ENCODE measurements around the gene SYCE3.
A peak's percentile ranks its signal among the peaks of the same experiment; 100 is the strongest.
"Not testable (repeated sequence)": the region's sequence is repeated elsewhere in the genome, so short reads cannot be mapped to it uniquely, and the experiment has no call there.

Gene SYCE3

DNA sequence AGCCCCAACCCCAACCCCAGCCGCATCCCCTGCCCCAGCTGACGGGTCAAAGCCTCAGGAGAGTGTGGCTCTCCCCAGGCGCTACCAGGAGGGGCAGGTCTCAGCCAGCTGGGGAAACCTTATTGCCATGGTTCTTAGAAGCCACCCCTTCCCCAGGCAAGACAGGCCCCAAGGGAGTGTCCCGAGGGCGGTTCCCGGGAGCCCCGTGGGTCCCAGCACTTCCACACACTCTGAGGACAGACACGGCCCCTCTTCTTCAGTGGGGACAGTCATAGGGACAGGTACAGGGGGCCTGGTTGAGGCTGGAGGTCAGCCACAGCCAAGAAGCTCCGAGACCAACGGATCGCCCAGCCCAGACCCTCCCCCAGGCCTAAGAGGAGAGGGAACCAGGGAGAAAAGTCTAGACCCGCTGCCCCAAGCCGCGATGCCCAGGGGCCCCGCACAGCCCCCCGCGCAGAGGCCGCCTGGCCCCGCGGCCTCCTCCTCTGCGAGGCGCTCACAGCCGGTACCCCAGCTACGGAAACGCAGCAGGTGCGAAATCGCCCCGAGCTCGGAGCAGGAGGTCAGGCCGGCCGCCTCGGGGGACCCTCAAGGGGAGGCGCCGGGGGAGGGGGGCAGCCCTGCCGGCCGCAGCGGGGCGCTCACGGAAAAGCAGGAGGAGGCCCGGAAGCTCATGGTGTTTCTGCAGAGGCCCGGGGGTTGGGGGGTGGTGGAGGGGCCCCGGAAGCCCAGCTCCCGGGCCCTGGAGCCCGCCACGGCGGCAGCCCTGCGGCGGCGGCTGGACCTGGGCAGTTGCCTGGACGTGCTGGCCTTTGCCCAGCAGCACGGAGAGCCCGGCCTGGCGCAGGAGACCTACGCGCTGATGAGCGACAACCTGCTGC lies 14.4 kb downstream of the SYCE3 start:
- DNase-seq, result peak; percentile 47

DNA sequence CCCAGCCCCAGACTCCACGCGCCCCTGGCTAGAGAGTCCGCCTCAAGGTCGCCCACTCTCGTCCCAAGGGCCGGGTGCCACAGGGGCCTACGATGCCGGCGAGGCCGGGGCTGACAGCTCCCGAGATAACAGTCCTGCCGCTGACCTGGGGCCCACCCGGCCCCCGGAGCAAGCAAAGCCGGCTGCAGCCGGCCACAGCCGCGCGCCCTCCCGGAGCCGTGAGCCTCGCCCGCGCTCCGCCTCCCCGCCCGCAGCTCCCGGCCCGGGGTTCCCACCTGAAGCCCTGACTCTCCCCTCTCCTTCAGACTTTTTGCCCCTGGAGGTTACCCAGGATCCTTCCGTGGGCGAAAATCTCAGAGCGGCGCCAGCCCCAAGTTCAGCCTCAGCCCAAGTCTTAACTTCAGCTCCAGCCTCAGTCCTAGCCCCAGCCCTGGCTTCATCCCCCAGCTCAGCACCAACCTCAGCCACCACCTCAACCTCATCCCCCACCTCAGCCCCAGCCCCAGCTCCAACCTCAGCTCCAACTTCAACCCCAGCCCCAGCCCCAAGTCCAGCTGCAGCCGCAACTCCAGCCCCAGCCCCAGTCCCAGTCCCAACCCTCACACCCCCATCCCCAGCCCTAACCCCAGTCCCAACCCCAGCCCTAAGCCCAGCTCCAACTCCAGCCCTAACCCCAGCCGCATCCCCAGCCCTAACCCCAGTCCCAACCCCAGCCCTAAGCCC lies 15.3 kb downstream of the SYCE3 start:
- no peak for DNase-seq

DNA sequence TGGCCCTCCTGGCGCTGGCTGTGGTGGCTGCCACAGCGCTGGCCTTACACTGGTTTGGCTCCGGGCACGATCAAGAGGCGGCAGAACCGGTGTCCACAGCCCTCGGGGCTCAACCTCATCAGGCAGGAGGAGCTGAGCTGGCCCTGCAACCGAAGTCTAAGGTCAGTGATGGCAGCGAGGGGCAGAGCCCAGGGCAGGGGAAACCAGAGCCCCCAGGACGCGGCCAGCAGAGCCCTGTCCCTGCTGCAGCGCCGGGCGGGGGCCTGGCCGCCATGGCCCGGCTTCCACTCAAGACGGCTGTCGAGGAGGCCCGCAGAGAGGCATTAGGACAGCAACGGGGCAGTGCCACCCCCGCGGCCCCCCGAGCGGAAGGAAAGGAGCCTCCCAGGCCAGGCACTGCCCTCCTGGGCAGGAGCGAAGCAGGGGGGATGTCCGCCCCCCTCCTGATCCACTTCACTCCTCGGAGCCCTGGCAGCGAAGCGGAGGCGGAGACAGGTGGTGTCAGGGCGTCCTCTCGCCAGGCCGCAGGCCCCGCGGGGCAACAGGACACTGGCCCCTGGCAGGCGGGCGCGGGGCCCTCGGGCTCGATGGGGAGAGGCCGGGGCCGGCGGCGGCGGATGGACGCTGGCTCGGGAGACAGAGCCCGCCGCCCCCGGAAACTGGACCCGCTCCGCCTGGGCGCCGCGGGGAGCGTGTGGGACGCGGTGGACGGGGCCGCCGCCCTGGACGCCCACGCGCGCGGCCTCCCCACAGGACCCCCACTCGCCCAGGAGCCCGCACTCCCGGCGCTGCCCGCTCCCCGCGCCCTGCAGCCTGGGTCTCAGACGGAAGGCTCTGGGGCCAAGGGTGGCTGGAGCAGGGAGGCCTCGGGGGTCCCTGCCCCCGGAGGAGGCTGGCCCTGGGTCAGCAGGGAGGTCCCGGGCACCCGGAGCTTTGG lies 16.1 kb downstream of the SYCE3 start:
- no peak for DNase-seq

DNA sequence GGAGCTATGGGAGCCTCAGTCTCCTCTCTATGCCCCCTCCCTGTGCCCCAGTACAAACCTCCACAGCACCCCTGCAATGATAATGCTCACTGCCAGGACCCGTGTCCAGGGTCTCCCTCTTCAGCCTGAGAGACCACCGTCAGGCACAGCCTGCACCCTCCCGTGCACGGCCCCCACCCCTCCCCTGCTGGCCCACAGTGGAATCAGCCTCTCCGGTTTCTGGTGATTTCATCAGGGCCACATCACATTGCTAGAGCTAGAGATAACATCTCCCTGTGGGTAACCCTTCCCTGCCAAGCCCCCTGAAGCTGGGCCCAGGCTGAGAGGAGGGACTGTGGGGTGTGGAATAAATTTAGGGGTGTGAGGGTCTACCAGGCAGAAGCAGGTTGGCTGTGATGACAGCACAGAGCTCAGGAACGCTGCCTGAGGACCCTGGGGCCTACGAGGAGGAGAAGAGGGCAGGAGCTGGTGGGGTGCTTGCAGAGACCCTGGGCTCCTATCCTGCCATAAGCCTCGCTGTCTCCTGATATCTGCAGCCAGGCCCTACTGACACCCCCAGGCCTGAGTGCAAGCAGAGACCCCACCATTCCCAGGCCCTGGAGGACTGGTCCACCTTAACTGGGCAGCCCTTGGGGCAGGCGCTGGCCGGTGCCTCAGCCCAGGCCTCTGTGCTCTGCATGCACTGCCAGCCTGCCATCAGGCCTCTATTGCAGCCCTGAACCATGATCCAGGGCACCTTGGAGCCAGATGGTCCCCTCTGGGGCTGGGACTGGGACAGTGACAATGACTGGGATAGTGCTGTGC lies 17.0 kb downstream of the SYCE3 start, which contains the start of gene KLHDC7B:
TSS of gene KLHDC7B (plus strand) at position 378 of the 804 bp plus-strand sequence. CDS start at position 723, 345 bp downstream.
- no peak for DNase-seq

DNA sequence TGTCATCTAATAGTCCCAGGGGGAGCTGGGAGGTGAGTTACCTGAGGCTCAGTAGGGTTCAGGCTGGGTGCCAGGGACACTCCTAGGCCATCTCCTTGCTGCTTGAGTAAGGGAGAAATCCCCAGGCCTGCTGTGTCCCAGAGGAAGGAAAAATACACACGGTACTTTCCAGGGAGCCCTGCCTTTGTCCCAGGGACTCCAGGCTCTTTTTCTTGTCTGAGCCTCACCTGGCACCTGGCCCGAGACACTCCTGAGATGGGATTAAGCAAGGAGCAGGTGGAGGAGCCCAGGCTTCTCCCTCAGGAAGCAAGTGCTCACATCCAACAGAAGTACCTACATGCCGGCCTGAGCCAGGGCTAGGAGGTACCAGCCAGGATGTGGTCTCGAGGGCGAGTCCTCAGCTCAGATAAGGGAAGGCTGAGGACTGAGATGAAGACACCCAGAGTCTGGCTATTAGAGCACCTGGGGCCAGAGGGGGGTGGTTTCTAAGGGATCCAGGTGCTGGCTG lies 17.9 kb downstream of the SYCE3 start:
- DNase-seq, result no peak

DNA sequence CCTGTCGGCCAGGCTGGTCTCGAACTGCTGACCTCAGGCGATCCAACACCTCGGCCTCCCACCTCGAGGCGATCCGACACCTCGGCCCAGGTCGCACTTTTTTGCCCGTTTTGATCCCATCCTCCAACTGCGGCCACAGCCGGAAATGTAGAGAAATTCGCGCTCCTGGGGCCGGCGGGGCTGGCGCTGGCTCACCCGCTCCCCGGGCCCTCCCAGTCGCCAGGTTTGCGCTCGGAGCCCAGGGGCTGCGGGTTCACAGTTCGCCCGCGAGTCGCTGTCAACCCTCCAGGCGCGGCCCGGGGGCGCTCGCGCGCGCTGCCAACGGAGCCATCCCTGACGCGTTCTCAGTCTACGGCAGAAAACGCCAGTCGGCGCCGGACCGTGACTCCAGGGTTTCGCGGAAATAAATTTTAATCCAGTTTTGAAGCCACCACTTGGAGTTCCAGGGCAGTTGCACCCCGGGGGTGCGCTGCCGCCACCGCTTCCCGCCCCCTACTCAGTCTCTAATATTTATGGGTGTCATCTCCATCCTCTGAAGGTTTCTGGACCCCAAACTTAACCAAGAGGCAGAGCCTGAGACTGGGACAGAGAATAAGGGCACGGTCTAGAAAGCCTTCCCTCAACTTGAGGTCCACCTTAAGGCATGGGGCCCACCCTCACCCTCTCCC lies 18.5 kb downstream of the SYCE3 start:
- DNase-seq, result peak; percentile 83

DNA sequence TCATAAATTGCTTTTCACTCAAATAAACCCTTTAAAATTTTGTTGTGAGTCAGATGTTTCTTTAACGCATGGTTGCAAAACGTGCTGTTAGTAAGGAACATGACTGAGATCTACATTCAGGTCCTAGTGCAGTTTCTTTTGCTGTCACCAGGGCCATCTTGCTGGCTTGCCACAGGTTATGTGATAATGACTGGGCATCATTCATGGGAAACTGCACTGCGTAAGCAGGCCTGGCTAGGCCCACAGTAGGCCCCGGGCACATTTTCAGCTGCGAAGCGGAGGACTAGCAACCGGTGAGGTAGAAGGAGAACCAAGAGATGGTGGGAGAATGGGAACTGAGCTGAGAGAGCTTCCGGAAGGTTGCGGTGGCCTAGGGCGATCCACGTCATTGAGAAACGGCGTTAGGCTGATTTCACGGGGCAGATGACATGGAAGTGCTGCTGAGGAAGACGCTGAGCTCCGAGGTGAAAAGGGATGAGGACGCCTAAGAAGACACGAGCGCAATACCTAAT lies 20.2 kb downstream of the SYCE3 start:
- no peak for DNase-seq

DNA sequence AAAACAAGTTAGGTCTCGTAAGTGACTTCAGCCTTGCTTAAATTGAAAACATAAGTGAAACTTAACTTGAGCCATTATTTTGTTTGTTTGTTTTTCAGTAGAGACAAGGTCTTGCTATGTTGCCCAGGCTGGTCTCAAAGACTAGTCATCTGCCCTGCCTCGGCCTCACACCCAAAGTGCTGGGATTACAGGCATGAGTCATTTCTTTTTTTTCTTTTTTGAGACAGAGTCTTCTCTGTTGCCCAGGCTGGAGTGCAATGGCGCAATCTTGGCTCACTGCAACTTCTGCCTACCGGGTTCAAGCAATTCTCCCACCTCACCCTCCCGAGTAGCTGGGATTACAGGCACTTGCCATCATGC lies 21.1 kb downstream of the SYCE3 start:
- not testable (repeated sequence) for DNase-seq

DNA sequence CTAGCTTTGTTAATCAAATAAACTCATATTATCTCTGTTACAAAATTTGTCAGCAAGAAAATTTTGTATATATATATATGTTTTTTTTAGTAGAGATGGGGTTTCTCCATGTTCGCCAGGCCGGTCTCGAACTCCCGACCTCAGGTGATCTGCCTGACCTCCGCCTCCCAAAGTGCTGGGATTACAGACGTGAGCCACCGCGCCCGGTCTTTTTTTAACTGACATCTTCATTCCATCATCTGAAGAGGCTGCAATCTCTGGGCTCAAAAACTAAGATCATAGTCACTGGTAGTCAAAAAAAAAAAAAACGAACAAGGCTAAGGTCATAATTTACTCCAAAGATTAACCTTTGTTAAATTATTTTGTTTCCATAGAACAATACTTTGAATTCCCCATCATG lies 22.3 kb downstream of the SYCE3 start:
- DNase-seq, result no peak

DNA sequence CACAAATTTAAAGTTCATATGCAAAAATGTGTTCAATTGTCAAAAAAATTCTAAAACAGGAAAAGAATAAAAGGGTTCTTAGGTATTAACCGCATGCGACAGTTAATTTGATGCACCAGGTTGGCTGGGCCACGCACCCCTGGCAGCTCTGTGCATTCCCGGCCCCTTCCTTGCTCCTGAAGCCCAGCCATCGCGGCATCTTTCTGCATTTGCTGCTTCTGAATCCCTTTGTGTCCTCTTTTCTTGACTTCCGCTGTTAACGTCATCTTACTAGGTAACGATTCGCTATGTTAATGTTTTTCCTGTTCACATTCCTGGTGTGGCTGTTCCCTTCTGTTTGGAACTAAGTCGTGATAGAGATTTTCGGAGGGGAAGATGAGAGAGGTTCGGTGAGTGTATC lies 25.0 kb downstream of the SYCE3 start:
- no peak for DNase-seq

DNA sequence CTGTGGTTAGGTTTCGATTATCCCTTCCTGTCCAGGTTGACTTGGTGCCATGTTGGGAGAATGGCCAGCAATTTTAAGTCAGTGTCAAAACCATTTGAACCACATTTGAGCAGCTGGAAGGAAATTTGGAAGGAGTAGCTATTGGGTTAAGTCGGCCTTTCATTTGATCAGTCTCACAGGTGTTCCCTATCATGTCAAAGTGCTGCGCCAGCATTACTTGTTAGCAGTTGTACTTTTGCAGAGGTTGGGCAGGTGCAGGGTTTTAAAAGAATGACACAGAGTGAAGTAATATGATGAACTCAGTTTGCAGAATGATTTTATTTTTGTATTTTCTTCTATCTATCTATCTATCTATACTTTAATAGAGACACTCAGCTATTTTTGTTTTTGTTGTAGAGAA lies 26.5 kb downstream of the SYCE3 start:
- no peak for DNase-seq

DNA sequence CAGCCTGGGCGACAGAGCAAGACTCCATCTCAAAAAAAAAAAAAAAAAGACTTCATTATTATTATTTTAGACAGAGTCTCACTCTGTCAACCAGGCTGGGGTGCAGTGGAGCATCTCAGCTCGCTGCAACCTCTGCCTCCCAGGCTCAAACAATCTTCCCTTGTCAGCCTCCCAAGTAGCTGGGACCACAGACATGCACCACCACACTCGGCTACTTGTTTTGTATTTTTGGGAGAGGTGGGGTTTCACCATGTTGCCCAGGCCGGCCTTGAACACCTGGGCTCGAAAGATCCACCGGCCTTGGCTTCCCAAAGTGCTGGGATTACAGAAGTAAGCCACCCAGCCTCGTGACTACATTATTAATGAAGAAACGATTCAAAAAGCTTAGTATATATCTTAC lies 27.6 kb downstream of the SYCE3 start:
- no peak for DNase-seq

DNA sequence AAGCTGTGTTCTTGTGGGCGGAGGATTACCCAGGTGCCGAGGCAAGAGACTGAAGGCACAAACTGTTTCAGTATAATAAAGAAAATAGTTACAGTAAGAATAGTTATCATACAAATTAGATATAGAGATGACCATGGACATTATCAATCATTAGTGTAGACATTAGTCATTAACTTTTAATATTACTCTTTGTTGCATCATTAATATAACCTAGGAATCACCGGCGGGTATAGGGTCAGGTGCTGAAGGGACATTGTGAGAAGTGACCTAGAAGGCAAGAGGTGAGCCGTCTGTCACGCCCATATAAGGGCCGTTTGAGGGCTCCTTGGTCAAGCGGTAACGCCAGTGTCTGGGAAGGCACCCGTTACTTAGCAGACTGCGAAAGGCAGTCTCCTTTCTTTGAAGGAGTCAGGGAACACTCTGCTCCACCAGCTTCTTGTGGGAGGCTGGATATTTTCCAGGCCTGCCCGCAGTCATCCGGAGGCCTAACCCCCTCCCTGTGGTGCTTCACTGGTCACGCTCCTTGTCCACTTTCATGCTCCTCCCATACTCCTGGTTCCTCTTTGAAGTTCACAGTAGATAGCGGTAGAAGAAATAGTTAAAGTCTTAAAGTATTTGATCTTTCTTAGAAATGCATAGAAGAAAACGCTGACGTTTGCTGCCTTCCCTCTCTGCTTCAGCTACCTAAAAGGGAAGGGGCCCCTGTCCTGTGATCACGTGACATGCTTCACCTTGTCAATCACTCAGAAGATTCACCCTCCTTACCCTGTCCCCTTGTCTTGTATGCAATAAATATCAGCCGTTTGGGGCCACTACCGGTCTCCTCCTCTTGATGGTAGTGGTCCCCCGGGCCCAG lies 28.6 kb downstream of the SYCE3 start:
- not testable (repeated sequence) for DNase-seq

DNA sequence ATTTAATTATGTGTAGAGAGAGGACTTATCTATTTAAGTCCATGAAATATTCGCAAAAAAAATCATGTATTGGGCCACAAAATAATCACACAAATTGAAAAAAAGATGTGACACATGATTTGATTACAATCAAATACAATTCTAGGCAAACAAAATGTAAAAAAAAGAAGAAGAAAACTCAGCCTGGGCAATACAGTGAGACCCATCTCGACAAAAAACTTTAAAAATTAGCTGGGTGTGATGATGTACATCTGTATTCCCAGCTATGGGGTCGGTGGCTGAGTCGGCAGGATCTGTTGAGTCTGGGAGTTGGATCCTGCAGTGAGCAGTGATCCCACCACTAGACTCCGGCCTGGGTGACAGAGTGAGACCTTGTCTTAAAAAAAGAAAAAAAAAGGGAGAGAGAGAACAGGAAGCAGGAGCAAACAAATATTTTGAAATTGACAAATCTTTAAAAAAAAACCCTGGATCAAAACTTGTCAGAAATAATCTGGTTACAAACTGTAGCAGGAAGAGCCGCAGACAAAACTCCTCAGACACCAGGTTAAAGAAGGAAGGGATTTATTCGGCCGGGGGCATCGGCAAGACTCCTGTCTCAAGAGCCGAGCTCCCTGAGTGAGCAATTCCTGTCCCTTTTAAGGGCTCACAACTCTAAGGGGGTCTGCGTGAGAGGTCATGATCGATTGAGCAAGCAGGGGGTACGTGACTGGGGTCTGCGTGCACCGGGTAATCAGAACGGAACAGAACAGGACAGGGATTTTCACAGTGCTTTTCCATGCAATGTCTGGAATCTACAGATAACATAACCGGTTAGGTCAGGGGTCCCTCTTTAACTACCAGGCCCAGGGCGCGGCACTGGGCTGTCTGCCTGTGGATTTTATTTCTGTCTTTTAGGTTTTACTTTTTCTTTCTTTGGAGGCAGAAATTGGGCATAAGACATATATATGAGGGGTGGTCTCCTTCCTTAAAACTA lies 29.6 kb downstream of the SYCE3 start:
- no peak for DNase-seq

DNA sequence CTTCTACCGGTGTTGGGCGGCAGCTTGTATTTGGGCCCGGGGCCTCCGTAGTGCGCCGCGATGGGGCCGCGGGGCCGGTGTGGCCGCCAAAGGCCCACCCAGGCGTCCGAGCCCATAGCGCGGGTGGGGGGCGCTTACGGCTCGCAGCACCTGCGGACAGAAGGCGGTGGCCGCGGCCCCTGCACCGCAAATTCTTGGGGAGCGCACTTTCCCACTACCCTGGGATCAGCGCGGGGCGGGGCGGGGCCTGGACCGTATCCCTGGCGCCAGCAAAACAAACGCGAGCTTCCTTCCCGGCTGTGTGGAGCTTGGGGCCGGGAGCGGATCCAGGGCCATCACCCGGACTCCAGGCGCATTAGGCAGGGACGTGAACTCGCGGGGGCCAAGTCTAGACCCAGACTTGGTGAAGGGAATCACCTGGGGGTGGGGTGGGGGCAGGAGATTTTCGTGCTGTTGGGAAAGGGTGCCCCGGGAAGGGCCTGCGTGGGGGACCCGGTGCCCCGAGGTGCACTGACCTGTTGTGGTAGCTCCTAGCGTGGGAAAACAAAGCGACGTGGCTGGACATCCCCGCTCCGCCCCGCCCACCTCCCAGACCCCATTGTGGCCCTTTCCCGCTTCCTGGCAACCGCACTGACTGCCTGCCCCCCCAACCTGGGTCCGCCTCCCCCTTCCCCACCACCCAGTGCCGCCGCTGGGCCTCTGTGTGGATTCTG lies 30.6 kb downstream of the SYCE3 start:
- peak; percentile 49 for DNase-seq

DNA sequence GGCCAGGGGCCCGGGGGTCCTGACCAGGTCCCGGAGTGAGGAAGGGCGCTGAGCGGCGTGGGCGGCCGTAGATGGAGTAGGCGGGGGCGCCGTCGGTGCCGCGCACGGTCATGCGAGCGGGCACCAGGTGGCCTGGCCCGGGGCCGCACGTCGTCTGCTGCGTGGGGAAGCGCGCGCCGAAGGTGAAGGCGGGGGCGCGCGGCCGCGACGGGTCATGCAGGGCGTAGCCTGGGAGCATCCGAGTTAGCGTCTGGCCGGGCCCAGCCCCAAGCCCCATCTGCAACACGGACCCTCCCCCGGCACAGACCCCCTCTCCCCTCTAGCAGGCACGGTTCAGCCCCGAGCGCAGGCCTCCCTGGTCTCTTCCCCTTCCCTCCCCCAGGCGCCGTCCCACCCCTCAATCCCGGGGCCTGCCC lies 31.2 kb downstream of the SYCE3 start:
- no peak for DNase-seq

DNA sequence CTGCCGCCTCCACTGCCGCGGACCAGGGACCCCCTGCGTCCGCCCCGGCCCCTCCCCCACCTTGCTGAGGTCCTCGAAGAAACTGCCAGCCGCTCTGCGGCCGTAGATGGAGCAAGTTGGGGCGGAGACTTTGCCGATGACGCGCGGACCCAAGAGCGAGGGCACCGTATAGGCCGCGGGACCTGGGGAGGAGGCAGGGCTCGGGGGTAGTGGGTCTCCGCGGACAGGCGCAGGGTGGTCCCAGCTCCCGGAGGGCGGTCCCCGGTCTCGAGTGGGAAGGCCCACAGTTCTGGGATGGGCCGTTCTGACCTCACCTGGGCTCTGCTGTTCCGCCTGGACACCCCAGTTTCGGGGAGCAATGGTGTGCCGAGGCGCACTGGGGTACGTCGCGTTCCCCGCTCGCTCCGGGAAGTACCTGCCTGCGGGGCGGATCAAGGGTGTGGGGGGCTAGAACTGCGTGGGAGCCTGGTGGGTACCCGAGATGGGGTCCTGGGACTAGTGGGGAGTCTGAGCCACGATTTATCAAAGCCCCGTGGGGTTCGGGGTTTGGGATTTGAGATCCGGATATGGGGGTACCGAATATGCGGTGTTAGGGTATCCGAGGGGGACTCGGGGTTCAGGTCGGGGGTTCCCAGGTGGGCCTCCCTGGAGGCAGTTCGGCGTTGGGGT lies 31.7 kb downstream of the SYCE3 start:
- peak; percentile 64 for DNase-seq

DNA sequence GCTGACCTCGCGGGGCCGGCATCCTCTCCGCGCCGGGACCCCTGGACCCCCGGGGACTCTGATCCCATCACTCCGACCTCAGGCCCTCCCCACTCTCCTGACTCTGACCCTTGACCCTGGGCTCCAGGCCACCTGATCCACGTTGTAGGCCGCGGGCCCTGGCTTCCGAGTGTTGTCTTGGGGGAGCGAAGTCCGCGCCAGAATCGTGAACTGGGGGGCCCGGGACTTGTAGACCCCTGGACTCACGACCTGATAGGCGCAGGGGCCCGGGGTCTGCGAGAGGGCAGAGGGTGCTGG lies 32.2 kb downstream of the SYCE3 start:
- peak; percentile 50 for DNase-seq
